NCI-H2227 (cell line): ENCODE data around the gene IDH3G.
"Not testable (repeated sequence)": the region's sequence is repeated elsewhere in the genome, so short reads cannot be mapped to it uniquely, and the experiment has no call there.

Experiments
- DNase-seq: peaks from one replicate; lab custom pipeline; 2025; ENCODE audit not compliant: unreplicated experiment; lab: John Stamatoyannopoulos, UW

Gene IDH3G

DNA sequence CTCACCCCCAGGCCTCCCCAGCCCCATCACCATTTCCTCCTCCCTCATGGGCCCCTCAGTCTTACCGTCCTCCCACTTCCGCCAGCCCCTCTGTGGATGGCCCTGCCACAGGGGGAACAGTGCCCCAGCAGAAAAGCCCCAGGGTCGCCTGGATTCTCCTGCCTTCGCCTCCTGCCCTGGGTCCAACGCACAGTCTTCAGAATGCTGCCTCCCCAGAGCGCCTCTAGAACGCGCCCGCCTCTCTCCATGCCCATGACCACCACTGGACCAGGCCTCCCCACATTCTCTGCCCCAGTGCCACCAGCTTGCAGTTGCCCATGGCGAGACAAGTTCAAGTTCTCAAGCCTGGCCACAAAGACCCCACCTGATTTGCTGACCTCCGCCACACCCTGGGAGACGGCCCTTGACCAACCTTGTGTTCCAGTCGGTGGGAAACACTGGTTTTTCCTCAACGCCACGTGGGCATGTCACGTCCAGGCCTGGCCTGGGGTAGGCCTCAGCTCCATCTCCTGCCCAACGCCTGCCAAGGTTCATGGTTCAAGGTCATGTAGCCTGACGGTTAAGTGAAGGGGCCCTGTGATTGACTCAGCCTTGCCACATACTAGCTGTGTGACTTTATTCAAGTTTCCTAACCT is 30.8 kb downstream of the IDH3G start:
- no peak for DNase-seq

DNA sequence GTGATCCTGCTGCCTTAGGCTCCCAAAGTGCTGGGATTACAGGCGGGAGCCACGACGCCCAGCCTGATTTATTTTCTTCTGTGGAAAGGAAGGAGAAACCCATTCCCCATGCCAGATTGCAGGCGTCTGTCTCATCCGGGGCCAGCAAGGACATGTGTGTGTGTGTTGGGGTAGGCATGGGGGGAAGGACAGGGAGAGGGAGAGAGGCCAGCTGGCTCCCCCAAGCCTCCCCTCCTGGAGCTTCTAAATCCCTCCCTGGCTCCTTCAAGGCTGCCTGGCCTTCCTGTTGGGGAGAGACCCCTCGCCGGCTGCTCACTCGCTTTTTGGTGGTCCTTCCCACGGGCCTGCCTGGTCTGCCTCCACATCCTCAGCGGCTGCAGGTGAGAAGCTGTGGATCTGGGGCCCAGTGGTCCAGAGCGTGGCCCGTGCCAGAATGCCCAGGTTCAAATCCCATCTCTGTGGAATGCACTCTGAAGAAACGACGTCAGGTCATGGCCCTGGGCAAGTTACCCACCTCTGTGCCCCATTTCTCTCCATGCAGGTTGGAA is 31.5 kb downstream of the IDH3G start:
- DNase-seq = no peak

DNA sequence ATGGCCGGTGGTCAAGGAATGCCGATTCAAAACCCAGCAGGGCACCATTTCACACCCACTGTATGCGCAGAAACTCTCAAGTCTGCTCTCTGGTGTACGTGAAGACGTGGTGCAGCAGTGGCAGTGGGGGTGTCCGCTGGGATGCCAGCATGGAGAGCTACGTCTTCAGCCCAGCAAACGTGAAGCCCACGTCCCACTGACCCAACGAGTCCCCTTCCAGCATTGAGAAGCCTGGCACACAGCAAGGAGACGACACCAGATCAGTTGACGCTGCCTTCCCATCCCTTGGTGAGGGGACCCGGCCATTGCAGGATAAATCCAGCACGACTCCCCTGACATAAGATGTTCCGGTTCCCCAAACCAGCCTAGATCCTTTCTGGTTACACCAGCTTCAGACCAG is 32.3 kb downstream of the IDH3G start:
- DNase-seq = no peak

DNA sequence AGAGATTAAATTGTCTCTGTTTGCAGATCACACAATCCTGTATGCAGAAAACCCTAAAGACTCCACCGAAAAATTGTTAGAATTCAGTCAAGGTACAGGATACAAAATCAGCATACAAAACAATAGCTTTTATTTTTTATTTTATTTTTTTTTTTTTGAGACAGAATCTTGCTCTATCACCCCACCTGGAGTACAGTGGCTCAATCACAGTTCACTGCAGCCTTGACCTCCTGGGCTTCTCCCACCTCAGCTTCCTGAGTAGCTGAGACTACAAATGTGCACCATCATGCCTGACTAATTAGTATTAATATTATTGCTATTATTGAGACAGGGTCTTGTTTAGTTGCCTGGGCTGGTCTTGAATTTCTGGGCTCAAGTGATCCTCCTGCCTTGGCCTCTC is 39.0 kb downstream of the IDH3G start:
- DNase-seq = no peak

DNA sequence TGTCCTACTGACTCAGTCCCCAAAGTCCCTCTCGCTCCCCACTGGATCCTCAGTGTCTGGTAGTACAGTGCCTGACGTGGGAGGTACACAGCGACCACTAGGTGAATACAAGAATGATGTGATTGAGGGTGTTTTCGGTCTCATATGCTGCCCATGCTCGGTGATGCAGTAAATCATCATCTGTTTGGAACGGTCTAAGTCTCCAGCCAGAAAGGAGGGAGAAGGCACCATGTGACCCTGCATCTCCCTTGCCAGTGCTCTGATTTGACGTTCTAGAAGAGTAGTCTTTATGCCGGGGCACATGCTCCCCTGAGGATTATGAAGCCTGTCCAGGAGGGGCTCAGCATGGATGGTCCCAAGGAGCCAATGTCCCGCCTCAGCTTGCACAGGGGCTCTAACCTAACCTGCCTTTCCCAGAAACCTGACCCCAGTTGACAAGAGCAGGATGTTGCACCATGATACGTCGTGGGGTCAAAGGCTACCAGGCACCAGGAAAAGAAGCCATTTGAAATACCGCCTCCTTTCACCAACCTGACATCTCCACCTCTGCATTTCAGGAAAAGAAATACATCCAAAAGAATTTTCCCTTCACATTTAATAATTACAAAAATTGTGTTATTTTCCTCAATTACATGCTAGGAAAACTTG is 43.9 kb downstream of the IDH3G start:
- no peak for DNase-seq

DNA sequence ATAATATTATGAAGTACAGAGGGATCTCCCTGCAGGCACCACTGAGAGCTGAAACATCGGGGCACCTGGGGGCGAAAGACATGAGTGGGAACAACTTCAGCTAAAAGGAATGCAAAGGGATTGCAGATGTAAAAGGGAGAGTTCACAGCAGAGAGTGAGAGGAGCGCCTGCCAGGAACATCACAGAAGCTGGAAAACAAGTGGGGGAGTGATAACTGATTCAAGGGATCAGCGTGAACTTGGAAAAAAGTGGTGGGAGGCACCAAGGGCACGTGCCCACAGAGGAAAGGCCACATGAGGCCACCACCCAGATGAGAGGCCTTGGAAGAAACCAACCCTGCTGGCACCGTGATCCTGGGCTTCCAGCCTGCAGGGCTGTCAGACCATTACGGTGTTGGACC is 45.2 kb downstream of the IDH3G start:
- not testable (repeated sequence) for DNase-seq

DNA sequence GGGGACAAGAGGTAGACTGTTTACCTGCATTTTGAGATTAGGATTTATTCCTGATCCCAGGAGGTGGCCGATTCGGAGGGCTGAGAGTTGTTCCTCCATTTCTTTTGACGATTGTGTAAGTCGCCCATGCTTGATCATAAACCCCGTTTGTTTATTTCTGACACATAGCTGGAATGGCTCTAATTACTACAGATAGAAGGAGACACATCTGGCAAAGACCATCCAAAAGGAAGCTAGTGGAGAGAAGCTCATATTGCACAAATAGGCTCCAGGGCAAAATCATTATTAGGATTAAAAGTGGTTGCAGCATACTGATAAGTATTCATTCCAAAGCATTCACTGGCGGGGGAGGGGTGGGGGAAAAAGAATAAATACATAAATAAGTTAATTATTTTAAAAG is 47.2 kb downstream of the IDH3G start:
- DNase-seq = not testable (repeated sequence)

DNA sequence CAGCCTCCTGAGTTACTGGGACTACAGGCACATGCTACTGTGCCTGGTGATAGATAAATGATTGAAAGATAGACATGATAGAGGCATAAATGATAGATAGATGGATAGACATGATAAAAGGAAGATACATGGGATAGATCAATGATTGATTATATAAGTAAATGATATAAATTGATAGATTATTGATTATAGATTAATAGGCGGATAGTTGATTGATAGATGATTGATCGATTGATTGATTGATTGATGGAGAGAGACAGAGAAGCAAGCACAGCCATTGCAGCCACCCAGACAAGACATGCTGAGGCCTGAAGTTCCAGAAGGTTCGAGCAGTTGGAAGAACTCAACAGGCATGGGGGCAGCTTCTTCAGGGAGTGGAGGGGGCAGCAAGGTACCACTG is 47.8 kb downstream of the IDH3G start:
- DNase-seq = no peak

DNA sequence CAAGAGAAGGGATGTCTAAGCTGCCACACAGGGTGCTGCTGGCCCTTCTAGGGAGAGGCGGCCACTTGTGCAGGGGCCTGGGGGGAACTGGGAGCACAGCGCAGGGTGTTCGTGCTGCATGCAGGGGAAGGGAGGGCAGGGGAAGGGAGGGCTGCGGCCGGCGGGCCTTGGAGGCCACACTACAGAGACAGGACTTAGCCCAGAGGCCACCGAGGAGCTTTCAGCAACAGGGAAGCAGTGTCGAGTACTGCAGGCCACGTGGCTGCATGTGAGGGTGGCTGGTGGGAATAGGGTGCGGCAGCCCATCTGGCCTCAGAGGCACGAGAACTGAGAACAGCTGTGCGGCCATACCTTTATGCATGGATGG is 49.1 kb downstream of the IDH3G start:
- not testable (repeated sequence) for DNase-seq

DNA sequence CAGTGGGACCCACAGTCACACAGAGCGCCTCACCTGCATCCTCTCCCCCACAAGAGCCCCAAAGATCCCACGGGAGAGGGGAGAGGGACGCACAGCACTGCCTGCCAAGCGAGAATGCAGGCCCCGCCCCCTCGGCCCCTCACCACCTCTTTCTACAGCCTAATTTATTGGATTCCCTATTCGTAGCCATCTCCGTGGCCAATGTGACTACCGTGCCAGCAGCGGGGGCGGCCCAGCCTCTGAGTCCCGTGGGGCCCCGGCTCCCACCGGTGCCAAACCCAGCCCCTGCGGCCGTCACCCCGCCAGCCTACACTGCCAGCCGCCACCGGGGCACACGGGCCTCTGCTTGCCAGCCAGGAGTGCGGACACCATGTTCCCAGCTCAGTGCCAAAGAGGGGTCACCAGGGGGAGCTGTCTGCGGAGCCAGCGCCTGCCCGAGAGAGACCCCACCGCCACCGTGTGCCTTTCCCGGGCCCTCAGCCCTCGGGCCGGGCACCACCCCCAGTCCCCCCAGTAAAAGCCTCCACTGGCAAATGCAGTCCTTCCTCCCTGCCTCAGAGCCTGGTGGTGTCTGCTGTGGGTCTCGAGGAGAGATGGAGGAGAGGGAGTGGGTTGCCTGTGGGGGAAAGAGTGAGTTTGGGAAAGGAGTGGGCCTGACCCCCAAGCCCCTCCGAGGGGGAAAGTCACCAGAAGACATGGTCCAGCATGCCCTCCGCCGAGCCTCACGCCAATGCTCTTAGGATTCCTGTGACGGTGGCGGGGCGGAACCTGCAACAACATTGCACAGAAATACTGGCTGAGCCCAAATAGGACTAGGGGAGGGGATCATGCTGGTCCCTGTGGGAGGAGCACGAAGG is 49.7 kb downstream of the IDH3G start:
- DNase-seq = no peak

DNA sequence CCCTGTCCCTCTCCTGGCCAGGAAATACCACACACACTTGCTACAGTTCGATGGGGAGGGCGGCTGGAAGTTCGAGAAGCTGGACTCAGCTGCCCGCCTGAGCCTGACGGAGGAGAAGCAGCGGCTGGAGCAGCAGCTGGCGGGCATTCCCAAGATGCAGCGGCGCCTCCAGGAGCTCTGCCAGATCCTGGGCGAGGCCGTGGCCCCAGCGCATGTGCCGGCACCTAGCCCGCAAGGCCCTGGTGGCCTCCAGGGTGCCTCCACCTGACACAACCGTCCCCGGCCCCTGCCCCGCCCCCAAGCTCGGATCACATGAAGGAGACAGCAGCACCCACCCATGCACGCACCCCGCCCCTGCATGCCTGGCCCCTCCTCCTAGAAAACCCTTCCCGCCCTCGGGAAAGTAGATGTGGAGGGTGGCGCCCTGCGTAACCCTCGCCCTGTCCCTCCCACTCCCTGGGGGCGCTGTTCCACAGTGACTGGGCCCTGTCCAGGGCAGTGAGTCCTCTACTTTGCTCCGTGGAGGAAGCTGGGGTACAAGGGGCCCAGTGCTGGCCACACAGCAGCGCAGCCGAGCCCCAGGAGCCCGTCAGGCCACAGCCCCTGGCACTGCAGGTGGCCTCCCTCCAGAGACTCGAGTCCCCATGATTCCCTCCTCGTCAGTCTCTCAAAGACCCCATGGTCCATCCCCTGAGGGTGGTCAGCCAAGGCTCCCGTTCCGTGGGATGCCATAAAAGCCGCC is 50.5 kb downstream of the IDH3G start:
- not testable (repeated sequence) for DNase-seq

DNA sequence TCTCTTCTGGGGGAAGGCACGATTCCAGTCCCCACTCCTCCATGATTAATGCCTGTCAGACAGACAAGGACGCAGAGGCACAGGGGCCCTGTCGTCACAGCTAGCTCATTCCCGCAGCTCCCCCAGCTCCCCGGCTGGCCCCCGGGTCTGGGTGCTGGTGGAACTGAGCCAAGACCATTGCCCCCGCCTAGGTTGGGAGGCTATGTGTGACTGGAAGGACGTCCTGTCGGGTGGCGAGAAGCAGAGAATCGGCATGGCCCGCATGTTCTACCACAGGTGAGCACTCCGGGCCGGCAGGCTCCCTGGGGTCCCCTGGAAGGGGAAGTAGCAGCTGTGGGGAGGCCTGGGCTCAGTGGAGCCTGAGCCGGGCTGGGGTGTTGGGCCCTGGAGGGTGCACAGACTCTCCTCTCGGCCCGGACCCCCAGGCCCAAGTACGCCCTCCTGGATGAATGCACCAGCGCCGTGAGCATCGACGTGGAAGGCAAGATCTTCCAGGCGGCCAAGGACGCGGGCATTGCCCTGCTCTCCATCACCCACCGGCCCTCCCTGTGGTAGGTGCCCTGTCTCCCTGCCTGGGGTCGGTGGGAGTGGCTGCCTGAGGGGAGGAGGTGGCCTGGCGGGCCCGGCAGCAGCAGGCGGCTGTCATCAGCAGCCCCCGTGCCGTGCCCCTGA is 51.2 kb downstream of the IDH3G start:
- DNase-seq = not testable (repeated sequence)

DNA sequence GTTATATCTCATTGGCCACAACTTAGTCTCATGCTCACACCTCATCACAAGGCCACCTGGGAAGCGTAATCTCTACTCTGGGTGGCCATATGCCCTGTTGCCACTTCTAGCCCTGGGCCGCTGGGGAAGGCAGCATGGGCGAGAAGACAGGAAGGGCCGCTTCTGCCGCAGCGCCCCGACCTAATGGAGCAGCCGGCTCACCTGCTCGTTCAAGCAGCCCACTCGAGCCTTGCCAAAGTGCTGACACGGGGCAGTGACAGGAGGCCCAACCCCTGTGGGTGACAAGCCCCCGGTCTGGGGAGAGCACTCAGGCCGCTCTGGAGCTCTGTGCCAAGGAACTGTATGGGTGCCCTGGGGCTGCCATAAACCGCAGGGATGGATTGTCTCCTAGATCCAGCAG is 52.1 kb downstream of the IDH3G start:
- not testable (repeated sequence) for DNase-seq

DNA sequence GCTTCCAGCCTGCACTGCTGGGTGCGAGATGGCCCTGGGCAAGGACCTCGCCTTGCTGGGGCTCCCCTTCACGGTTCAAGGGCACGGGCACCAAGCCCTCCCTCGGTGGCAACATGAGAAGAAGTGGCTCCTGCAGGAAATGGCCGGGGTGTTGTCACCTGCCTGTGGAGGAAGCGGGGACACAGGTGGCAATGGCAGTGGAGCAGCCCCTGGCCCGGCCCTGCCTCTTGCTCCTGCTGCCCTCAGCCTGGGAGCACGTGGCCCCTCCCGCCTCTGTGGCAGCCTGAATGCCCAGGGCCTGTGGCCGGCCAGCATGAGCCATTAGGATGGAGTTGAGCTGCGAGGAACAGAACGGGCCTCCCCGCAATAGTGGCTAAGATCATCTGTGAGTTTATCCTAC is 52.7 kb downstream of the IDH3G start:
- DNase-seq = no peak

DNA sequence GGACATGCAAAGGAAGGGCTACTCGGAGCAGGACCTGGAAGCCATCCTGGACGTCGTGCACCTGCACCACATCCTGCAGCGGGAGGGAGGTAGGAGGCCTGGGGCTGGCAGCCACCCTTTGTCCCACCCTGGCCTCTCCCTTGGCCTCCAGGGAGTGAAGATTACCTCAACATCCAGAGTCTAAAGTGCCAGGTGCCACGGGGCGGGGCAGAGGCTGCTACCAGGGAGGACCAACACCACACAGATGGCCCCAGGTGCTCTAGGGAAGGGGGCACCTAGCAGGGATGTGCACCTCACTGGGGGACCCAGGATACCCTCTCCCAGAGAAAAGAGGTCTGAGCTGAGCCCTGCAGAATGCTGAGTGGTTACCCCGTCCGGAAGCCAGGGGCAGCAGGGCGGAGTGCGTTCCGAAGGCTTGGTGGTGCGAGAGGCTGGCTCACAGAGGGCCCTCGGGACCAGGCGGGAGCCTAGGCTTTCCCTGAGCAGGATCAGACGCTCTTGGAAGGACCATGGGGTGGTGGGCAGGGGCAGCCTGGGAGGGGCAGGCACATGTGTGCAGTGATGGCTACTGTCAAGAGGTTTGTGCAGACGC is 53.4 kb downstream of the IDH3G start:
- no peak for DNase-seq

DNA sequence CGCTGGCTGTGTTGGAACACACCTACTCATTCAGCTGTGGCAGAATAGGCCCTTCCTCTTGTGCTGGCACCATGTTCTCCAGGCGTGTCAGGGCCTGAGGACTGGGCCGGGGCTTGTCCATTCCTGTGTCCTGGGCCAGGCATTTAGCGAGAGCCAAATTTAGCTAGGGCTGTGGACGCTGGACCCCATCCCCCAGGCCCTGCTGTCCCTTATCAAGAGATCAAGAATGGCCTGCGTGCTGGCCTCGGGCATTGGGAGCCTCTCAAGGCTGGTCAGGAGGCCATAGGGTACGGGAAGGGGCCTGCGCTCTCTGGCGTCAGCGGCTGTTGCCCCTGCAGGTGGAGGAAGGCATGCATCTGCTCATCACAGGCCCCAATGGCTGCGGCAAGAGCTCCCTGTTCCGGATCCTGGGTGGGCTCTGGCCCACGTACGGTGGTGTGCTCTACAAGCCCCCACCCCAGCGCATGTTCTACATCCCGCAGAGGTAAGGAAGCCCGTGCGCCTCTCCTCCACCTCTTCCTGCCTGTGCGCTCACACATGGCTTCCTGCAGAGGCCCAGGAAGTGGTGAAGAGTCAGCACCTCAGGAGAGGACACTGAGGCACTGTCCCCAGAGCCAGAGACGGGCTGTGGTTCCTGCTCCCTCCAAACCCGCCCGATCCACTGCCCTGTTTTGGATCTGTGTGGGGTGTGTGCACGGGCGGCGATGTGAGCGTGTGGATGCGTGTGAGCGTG is 54.3 kb downstream of the IDH3G start:
- no peak for DNase-seq

DNA sequence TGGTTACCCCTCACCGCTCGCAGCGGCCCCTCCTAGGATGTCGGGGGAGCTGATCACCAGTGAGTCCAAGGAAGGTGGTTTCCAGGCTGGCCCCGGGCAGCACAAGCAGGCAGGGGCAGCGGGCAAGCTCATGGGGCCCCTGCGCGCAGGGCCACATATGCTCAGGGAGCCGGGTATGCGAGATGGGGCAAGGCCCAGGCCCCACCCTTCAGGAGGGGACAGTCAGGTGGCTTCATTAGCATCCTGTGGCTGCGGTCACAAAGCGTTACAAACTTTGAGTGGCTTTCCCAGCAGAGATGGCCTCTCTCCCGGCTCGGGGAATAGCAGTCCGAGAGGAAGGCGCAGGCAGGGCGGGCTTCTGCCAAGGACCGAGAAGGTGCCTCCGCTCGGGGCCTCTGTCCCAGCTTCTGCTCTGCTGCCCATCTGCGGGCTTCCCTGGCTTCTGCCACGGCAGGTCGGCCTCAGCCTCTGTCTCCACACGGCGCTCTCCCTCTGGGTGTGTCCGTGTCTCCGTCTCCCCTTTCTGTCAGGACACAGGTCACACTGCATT is 56.0 kb downstream of the IDH3G start:
- DNase-seq = no peak

DNA sequence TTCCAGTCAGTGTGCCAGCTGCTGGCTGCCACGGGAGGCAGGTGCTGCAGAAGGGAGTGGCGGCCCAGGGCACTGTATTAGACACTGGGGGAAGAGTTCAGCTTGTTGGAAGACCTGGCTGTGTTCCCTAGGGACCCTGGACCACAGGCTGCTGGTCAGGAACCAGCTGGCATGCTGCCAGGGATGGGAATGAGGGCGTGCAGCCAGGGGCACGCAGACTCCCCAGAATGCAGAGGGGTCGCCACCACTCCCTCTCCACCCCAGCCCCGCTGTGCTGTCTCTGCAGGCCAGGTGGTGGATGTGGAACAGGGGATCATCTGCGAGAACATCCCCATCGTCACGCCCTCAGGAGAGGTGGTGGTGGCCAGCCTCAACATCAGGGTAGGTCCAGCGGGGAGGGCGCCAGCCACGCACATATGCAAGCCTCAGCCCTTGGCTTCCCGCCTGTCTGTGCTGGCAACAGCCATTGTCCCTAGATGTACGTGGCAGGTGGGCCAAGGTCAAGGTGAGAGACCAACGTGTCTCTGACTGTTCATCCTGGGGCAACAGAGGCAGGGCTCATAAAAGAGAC is 57.2 kb downstream of the IDH3G start:
- DNase-seq = no peak
